HG02642 (cell line): Measurements from ENCODE around the gene SPX.

Experiments used
- ATAC-seq: cut with Tn5 transposase; IDR thresholded peaks from one replicate; pipeline ENCODE4 v1.9.1; 2021; ENCODE audit warnings: mild to moderate bottlenecking; ENCODE audit not compliant: unreplicated experiment, poor library complexity

The SPX gene

GRCh38 chr12:21573733-21574358 is 47.8 kb downstream of the SPX start:
- ATAC-seq: no peak

GRCh38 chr12:21576431-21576830 is 50.3 kb downstream of the SPX start:
- no peak for ATAC-seq

GRCh38 chr12:21577516-21577915 is 51.4 kb downstream of the SPX start:
- ATAC-seq: no peak

DNA sequence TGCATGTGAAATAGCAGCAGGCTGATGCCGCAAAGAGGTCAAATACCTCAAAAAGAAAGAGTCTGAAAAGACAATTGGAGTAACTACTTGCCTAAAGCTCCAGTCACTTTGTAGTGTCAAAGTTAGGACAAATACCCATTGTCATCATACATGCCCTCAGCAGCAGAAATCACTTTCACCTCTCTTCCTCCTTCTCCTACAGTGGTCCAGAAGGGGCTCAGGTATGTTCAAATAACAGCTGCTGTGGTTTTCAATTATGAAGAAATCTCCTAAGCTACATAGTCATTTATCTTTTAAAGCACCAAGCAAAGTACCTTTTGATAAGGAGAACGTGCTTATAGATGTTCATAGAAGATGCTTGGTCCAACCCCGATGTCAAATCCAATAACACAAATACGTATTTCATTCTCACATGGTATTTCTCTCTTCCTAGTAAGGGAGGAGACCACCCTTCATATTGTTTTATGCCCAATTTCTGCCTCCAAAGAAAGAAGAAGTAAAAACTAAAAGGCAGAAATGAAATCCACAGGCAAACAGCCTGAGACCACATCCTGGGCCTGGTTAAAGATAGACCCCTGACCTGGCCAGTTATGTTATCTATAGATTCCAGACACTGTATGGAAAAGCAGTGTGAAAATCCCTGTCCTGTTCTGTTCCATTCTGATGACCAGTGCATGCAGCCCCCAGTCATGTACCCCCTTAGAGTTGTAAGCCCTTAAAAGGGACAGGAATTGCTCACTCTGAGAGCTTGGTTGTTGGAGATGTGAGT is 54.8 kb downstream of the SPX start:
- no peak for ATAC-seq
